GM23338 (cell line): Measurements from ENCODE around the gene IL15RA. TPM values are rescaled to one million over a fixed set of nuclear protein-coding genes. Genes with fewer than 3 reads are reported as not detected.
"Not testable (repeated sequence)": the region's sequence is repeated elsewhere in the genome, so short reads cannot be mapped to it uniquely, and the experiment has no call there.

Experiments
- ATAC-seq: fragments of 200-7000 bp; cut with Tn5 transposase; 3 replicates; pipeline ENCODE4 v1.9.1; 2020
- DNase-seq: peaks from one replicate; pipeline ENCODE4 v3.0.0-alpha.2; 2015; ENCODE audit warnings: low spot score
- H2AFZ ChIP-seq: fragments of 200-600 bp; sonication (generic); 2 replicates; pipeline ENCODE4 v1.8.0; 2016; ENCODE audit warnings: antibody characterized with exemption, mild to moderate bottlenecking, moderate library complexity
- H3F3A ChIP-seq: fragments of 200-600 bp; sonication (generic); replicated peaks from 2 replicates; pipeline ENCODE4 v1.8.0; 2017; ENCODE audit warnings: antibody characterized with exemption, mixed run types, low read depth
- H3K27ac ChIP-seq: fragments of 200-600 bp; sonication (generic); 2 replicates; pipeline ENCODE4 v1.6.1; 2016; ENCODE audit warnings: low read depth
- H3K27me3 ChIP-seq: fragments of 200-600 bp; sonication (generic); 2 replicates; pipeline ENCODE4 v1.8.0; 2016; ENCODE audit warnings: mild to moderate bottlenecking, mixed run types, moderate library complexity; ENCODE audit not compliant: insufficient read depth
- H3K36me3 ChIP-seq: fragments of 200-600 bp; sonication (generic); 2 replicates; pipeline ENCODE4 v1.8.0; 2016; ENCODE audit warnings: mild to moderate bottlenecking; ENCODE audit not compliant: insufficient read depth
- H3K4me1 ChIP-seq: fragments of 200-600 bp; sonication (generic); 2 replicates; pipeline ENCODE4 v1.8.0; 2016; ENCODE audit warnings: mild to moderate bottlenecking, moderate library complexity; ENCODE audit not compliant: insufficient read depth
- H3K4me2 ChIP-seq: fragments of 200-600 bp; sonication (generic); 2 replicates; pipeline ENCODE4 v1.7.1; 2017; ENCODE audit warnings: mixed run types
- H3K4me3 ChIP-seq: fragments of 200-600 bp; sonication (generic); 2 replicates; pipeline ENCODE4 v1.6.1; 2016; ENCODE audit warnings: mixed run types
- H3K79me2 ChIP-seq: fragments of 200-600 bp; sonication (generic); replicated peaks from 2 replicates; pipeline ENCODE4 v1.8.0; 2017; ENCODE audit warnings: mild to moderate bottlenecking; ENCODE audit not compliant: insufficient read depth
- H3K9me2 ChIP-seq: fragments of 200-600 bp; sonication (generic); 2 replicates; pipeline ENCODE4 v1.8.0; 2017; ENCODE audit not compliant: insufficient read depth
- H4K20me1 ChIP-seq: fragments of 200-600 bp; sonication (generic); replicated peaks from 2 replicates; pipeline ENCODE4 v1.8.0; 2017; ENCODE audit warnings: mild to moderate bottlenecking; ENCODE audit not compliant: insufficient read depth
- H3K27ac Mint-ChIP-seq: 2 replicates; pipeline ENCODE4 v1.8.0; 2020; ENCODE audit warnings: inconsistent platforms, mild to moderate bottlenecking, moderate library complexity, mixed read lengths
- H3K27me3 Mint-ChIP-seq: 3 replicates; pipeline ENCODE4 v1.8.0; 2022; ENCODE audit warnings: low read depth, mild to moderate bottlenecking, moderate library complexity, mixed read lengths, inconsistent platforms; ENCODE audit not compliant: insufficient read depth, poor library complexity
- H3K36me3 Mint-ChIP-seq: 3 replicates; pipeline ENCODE4 v1.8.0; 2021; ENCODE audit warnings: low read depth, mild to moderate bottlenecking, inconsistent platforms, moderate library complexity, mixed read lengths
- H3K4me1 Mint-ChIP-seq: 3 replicates; pipeline ENCODE4 v1.8.0; 2020; ENCODE audit warnings: mild to moderate bottlenecking, inconsistent platforms, mixed read lengths
- H3K4me3 Mint-ChIP-seq: 3 replicates; pipeline ENCODE4 v1.8.0; 2021; ENCODE audit warnings: moderate library complexity, mild to moderate bottlenecking, inconsistent platforms, mixed read lengths
- H3K9me3 Mint-ChIP-seq: 3 replicates; pipeline ENCODE4 v1.8.0; 2020; ENCODE audit warnings: moderate library complexity, mild to moderate bottlenecking, inconsistent platforms, mixed read lengths
- CREB1 ChIP-seq: fragments of 250-450 bp; sonication (Bioruptor Pico); IDR thresholded peaks from 2 replicates; pipeline ENCODE4 v1.5.0; 2020; ENCODE audit warnings: low read depth, mild to moderate bottlenecking, moderate library complexity
- EZH2phosphoT487 ChIP-seq: fragments of 200-600 bp; sonication (generic); IDR thresholded peaks from one replicate; pipeline ENCODE4 v1.8.1; 2018; ENCODE audit warnings: antibody characterized with exemption; ENCODE audit not compliant: unreplicated experiment
- JUNB ChIP-seq: IDR thresholded peaks from one replicate; pipeline ENCODE4 v1.6.1; 2016; ENCODE audit warnings: antibody characterized with exemption; ENCODE audit not compliant: unreplicated experiment
- NANOG ChIP-seq: IDR thresholded peaks from 2 replicates; pipeline ENCODE4 v1.6.1; 2016; ENCODE audit warnings: antibody characterized with exemption, borderline replicate concordance
- POLR2AphosphoS5 ChIP-seq: IDR thresholded peaks from 2 replicates; pipeline ENCODE4 v1.6.1; 2016; ENCODE audit warnings: antibody characterized with exemption, low read depth
- REST ChIP-seq: IDR thresholded peaks from one replicate; pipeline ENCODE4 v1.6.1; 2018; ENCODE audit warnings: antibody characterized with exemption; ENCODE audit not compliant: unreplicated experiment
- STAT1 ChIP-seq: IDR thresholded peaks from one replicate; pipeline ENCODE4 v1.6.1; 2016; ENCODE audit warnings: antibody characterized with exemption; ENCODE audit not compliant: unreplicated experiment
- ZNF114 ChIP-seq: fragments of 250-450 bp; sonication (Bioruptor Pico); IDR thresholded peaks from 2 replicates; pipeline ENCODE4 v1.5.0; 2020; ENCODE audit warnings: mild to moderate bottlenecking, moderate library complexity
- ZNF331 ChIP-seq: fragments of 250-450 bp; sonication (Bioruptor Pico); IDR thresholded peaks from 2 replicates; pipeline ENCODE4 v1.5.0; 2020; ENCODE audit warnings: low read depth, mild to moderate bottlenecking, moderate library complexity
- ZNF462 ChIP-seq: fragments of 250-450 bp; sonication (Bioruptor Pico); IDR thresholded peaks from 2 replicates; pipeline ENCODE4 v1.5.0; 2020; ENCODE audit warnings: mild to moderate bottlenecking, moderate library complexity
- polyA plus RNA-seq: library from polyadenylated mRNA; unstranded; fragments of >200 nt; fragmentation: Nextera tagmentation; extraction: Ambion mirVana; gene quantifications from 2 replicates; pipeline ENCODE4 v1.2.1, GENCODE V29; 2016
- total RNA-seq: library from RNA; depleted of rRNA; stranded (reverse); fragments of >200 nt; shearing (Covaris generic); gene quantifications from 2 replicates; pipeline ENCODE4 v1.2.3, GENCODE V29; 2014

IL15RA gene
- total and polyA plus RNA-seq, 2 experiments from 2014 or later: 1.6 to 2.2 TPM

- H3K36me3 Mint-ChIP-seq, H3K4me1 Mint-ChIP-seq, H3K27me3 Mint-ChIP-seq: not testable (repeated sequence)
These were observed 16.4 kb downstream of the IL15RA start for GRCh38 chr10:5960973-5961275.

GRCh38 chr10:5960070-5960972 lies 17.0 kb downstream of the IL15RA start:
- Mint-ChIP-seq H3K27me3 (peaks cover 10% of the 10 kb centered on the region), H3K4me1 (peaks cover 5% of the 10 kb centered on the region), H3K36me3 (no peaks in the 10 kb centered on the region), H3K27ac (no peak overlapping the region), H3K4me3 (no peak overlapping the region), H3K9me3 (no peaks in the 10 kb centered on the region)
- DNase-seq (no peak), ATAC-seq (no peak)
- H3K79me2 ChIP-seq: no peaks in the 10 kb centered on the region
- no peak overlapping the region for H3K4me3 ChIP-seq
- no peaks in the 10 kb centered on the region for H3K4me1 ChIP-seq
- H3K36me3 ChIP-seq: no peaks in the 10 kb centered on the region
- H2AFZ ChIP-seq: no peak overlapping the region
- H3K4me2 ChIP-seq: no peak overlapping the region
- no peaks in the 10 kb centered on the region for H3F3A ChIP-seq
- H3K27me3 ChIP-seq: no peaks in the 10 kb centered on the region
- H3K9me2 ChIP-seq: no peaks in the 10 kb centered on the region
- H3K27ac ChIP-seq: no peak overlapping the region
- H4K20me1 ChIP-seq: no peaks in the 10 kb centered on the region
- TF ChIP-seq ZNF331 (CRISPR knock-in tag): no peak
- no peak for TF ChIP-seq STAT1
- no peak for TF ChIP-seq JUNB
- TF ChIP-seq CREB1 (CRISPR knock-in tag): no peak
- no peak for TF ChIP-seq REST
- no peak for TF ChIP-seq ZNF462 (CRISPR knock-in tag)
- TF ChIP-seq ZNF114 (CRISPR knock-in tag): no peak
- TF ChIP-seq POLR2AphosphoS5: no peak
- TF ChIP-seq EZH2phosphoT487: no peak
- TF ChIP-seq NANOG: no peak

More at GRCh38 chr10:5960973-5961275, 16.4 kb downstream of the IL15RA start:
- ATAC-seq, H3K27ac Mint-ChIP-seq, H3K79me2 ChIP-seq, H4K20me1 ChIP-seq, H3K9me3 Mint-ChIP-seq, H3K4me3 ChIP-seq, H3K27me3 ChIP-seq, H3K4me3 Mint-ChIP-seq, H3K4me1 ChIP-seq, DNase-seq, H3K4me2 ChIP-seq, H3K36me3 ChIP-seq, H3F3A ChIP-seq, H3K9me2 ChIP-seq, H2AFZ ChIP-seq, H3K27ac ChIP-seq: not testable (repeated sequence)
